Measurements from ENCODE around the gene SESN1.

GRCh38 chr6:109031416-109031815 is 63.2 kb downstream of the SESN1 start:
- TF ChIP-seq CTCF (IDR thresholded peaks at IDR 0.05 in 8 of 11, conservative IDR thresholded peaks at IDR 0.05 in 3 of 11) (no peak), POLR2A (IDR thresholded peaks at IDR 0.05) (no peak), POLR2AphosphoS5 (IDR thresholded peaks at IDR 0.05) (no peak)
